ENCODE results near the gene DDX28.
"Not testable (repeated sequence)": the region's sequence is repeated elsewhere in the genome, so short reads cannot be mapped to it uniquely, and the experiment has no call there.

DDX28 gene

DNA sequence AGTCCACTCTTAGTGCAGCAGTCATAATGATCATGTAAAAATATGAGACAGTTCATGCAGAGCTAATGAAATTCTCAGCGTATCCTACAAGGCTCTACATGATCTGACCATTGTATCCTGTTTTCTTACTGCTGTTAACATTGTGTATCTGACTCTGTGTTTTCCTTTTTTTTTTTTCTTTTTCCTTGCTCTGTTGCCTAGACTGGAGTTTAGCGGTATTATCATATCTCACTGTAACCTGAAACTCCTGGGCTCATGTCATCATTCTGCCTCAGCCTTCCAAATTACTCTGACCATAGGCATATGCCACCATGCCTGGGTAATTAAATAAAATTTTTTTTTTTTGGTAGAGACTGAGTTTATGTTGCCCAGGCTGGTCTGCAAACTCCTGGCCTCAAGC is 12.2 kb upstream of the DDX28 start:
- no peak for DNase-seq

- no peak for DNase-seq
These were observed 10.1 kb upstream of the DDX28 start for GRCh38 chr16:68033101-68033500.

- DNase-seq: no peak
These were observed 8.9 kb upstream of the DDX28 start for GRCh38 chr16:68031951-68032350.

DNA sequence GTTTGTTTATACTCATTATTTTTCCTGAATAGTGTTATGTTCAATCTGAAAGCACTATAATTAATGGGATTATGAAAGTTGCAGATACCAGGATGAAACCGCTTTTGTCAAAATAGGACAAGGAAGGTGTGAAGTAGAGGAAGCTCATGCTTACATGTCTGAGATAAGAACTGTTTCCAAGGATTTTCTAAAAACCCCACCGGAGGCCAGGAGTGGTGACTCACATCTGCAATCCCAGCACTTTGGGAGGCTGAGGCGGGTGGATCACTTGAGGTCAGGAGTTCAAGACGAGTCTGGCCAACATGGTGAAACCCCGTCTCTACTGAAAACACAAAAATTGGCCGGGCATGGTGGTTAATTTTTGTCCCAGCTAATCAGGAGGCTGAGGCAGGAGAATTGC is 7.1 kb upstream of the DDX28 start:
- DNase-seq: not testable (repeated sequence)

DNA sequence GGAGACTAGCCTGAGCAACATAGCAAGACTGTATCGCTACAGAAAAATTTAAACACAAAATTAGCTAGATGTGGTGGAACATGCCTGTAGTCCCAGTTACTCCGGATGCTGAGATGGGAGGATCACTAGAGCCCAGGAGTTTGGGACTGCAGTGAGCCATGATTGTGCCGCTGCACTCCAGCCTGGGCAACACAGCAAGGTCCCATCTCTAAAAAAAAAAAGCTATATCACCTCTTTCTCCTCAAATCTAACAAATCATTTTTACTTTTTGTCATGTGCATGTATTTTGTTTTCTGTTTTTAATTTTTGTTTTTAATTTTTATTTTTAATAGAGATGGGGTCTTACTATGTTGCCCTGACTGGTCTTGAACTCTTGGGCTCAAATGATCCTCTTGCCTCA is 6.0 kb upstream of the DDX28 start:
- no peak for DNase-seq

- no peak for DNase-seq
These were observed 729 bp downstream of the DDX28 start for GRCh38 chr16:68022278-68022727.

- DNase-seq: no peak
These were observed 1.5 kb downstream of the DDX28 start for GRCh38 chr16:68021490-68021889.

DNA sequence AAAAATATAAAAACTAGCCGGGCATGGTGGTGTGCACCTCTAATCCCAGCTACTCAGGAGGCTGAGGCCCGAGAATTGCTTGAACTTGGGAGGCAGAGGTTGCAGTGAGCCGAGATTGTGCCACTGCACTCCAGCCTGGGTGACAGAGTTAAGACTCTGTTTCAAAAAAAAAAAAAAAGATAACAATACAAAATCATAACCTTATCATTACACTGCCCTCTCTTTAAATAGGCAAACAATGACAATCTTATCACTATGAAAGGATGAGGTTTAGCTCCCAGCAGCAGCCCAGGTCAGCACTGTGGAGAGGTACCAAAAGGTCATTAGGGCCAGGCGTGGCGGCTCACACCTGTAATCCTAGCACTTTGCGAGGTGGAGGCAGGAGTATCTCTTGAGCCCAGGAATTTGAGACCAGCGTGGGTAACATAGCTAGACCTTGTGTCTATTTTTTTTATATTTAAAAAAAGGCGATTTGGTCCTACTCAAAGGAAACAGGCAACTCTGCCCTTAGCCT is 3.8 kb downstream of the DDX28 start:
- no peak for DNase-seq

GRCh38 chr16:68015681-68016080 is 7.4 kb downstream of the DDX28 start, which contains the start of gene DPEP2NB:
Gene DPEP2NB (minus strand): TSS chr16:68015911. CDS start chr16:68015770, 141 bp downstream.
- no peak for DNase-seq

- DNase-seq: no peak
These were observed 9.6 kb downstream of the DDX28 start for GRCh38 chr16:68013440-68013839.

GRCh38 chr16:68009872-68010271 is 13.2 kb downstream of the DDX28 start:
- DNase-seq: not testable (repeated sequence)

GRCh38 chr16:68009157-68009735 is 13.8 kb downstream of the DDX28 start:
- no peak for DNase-seq

GRCh38 chr16:68005786-68006286 is 17.2 kb downstream of the DDX28 start:
- peak; percentile 73 for DNase-seq

DNA sequence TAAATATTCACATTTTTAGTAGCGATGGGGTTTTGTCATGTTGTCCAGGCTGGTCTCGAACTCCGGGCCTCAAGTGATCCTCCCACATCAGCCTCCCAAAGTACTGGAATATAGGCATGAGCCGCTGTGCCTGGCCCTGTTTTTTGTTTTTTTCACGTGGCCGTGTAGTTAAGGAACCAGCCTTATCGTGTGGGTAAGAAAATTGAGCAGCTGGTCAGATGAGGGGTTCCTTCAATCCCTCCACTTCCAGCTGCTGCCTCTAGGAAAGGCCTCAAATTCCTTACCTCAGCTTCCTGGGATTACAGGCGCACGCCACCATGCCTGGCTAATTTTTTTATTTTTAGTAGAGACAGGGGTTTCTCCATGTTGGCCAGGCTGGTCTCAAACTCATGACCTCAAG is 17.8 kb downstream of the DDX28 start:
- no peak for DNase-seq

DNA sequence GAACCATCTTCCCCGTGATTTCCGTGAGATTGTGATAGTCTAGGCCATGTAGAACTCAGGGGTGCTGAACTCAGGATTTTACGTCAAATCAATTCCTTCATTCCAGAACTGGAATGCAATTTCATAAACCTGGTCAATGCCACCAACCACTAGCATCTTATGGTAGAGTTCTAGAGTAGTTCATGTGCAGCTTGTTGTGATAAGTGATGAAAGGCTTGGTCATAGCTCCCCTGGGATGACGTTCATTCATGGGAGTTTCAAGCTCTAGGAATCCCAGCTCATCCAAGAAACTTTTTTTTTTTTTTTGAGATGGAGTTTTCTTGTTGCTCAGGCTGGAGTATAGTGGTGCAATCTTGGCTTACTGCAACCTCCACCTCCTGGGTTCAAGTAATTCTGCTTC is 20.0 kb downstream of the DDX28 start:
- DNase-seq: no peak

DNA sequence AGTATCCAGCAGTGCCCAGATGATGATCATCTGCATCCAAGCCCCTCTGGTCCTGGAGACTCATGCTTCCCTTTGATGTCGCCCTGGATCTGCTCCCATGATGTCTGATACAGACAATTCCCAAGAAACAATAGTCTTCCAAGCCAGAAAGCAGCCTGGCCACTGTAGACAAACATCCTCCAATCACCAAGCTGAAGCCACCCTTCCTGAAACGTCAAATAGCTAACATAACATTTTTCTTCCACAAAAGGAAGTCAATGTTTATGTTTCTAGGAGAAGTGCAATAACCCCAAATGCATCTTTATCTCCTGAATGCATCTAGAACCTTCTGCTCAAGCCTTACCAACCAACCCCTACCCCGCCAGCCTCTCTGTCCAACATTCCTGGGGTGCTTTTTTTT is 22.6 kb downstream of the DDX28 start:
- DNase-seq: no peak

DNA sequence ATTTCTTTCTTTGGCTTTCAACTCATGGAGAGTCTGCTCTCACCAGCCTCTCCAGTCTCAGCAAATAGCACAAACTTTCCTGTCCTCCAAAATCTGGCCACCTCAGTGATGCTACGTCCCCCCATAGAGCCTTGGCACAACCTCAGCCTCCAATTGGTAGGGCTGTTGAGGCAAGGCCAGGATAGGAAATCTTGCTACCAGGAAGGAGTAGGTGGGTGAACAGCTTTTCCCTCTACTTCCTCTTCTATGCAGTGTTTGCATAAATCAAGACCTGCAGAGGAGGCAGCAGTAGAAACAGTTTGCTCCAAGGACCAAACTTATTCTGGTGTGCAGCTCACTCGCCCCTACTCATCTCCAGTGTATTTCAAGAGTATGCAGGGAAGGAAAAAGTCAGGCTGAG is 23.0 kb downstream of the DDX28 start:
- no peak for DNase-seq

DNA sequence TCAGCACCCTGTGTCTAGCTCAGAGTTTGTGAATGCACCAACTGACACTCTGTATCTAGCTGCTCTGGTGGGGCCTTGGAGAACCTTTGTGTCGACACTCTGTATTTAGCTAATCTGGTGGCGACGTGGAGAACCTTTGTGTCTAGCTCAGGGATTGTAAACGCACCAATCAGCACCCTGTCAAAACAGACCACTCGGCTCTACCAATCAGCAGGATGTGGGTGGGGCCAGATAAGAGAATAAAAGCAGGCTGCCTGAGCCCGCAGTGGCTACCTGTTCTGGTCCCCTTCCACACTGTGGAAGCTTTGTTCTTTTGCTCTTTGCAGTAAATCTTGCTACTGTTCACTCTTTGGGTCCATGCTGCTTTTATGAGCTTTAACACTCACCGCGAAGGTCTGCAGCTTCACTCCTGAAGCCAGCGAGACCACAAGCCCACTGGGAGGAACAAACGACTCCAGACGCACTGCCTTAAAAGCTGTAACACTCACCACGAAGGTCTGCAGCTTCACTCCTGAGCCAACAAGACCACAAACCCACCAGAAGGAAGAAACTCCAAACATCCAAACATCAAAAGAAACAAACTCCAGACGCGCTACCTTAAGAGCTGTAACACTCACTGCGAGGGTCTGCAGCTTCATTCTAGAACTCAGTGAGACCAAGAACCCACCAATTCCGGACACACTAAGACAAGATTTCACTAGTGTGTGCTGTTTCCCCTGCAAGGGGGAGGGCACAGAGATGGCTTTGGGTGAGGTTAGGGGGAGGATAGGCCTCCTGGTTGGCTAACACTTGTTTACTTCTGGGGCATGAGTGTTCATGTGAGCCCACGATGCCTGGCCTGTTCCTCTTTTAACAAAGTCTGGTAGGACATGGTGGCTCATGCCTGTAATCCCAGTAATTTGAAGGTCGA is 24.0 kb downstream of the DDX28 start, which contains the start of gene DPEP2:
Gene DPEP2 (minus strand): TSS at position 706 of the 910 bp plus-strand sequence. CDS start 6,272 bp downstream, outside the sequence.
- DNase-seq: peak; percentile 59

DNA sequence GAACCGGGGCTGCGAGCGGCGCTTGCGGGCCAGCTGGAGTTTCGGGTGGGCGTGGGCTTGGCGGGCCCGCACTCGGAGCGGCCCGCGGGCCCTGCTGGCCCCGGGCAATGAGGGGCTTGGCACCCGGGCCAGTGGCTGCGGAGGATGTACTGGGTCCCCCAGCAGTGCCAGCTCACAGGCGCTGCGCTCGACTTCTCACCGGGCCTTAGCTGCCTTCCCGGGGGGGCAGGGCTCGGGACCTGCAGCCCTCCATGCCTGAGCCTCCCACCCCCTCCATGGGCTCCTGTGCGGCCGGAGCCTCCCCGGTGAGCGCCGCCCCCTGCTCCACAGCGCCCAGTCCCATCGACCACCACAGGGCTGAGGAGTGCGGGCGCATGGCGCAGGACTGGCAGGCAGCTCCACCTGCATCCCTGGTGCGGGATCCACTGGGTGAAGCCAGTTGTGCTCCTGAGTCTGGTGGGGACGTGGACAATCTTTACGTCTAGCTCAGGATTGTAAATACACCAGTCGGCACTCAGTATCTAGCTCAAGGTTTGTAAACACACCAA is 24.7 kb downstream of the DDX28 start:
- DNase-seq: not testable (repeated sequence)

DNA sequence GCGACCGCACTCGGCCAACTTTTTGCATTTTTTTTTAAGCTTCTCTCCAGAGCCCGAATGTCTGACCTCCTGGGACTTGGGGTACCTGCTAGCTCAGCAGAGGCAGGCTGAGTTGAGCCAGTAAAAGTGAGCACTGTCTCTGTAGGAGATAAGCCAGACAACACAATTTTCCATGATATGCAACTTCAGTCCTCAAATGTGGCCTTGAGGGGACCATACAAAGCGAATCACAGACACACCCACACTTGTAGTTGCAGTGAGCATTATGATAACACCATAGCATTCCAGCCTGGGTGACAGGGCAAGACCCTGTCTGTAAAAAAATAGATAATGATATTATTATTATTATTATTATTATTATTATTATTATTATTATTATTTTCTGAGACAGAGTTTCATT is 26.4 kb downstream of the DDX28 start:
- DNase-seq: no peak

DNA sequence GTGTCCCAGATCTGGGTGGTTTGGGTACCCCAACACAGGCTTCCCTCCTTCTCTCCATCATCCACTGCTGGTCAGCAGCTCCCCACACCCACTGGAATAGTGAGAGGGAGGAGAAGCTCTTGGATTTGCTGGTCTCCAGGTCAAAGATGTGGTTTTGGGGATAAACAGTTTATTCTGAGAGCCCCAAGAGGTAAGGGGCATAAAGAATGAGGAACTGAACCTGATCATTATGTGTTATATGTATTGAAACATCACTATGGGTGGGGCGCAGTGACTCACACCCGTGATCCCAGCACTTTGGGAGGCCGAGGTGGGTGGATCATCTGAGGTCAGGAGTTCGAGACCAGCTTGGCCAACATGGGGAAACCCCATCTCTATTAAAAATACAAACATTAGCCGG is 27.6 kb downstream of the DDX28 start:
- peak; percentile 40 for DNase-seq

GRCh38 chr16:67994040-67994408 is 29.0 kb downstream of the DDX28 start:
- not testable (repeated sequence) for DNase-seq
